Mucosa of descending colon (tissue), 3 donors: ENCODE data around the gene KCNH8. TPM values are rescaled to one million over a fixed set of nuclear protein-coding genes. Genes with fewer than 3 reads are reported as not detected.

Experiments used
- ATAC-seq: fragments of 200-7000 bp; cut with Tn5 transposase; one replicate; pipeline ENCODE4 v1.9.1; 2020; ENCODE audit warnings: mild to moderate bottlenecking, moderate library complexity
- DNase-seq, 3 donors: peaks; one replicate each; pipeline ENCODE4 v3.0.0-alpha.2; 2020
- H3K36me3 ChIP-seq: fragments of 200-600 bp; one replicate; pipeline ENCODE4 v1.8.0; 2021; ENCODE audit warnings: low read depth, mild to moderate bottlenecking
- H3K4me1 ChIP-seq: fragments of 200-600 bp; one replicate; pipeline ENCODE4 v1.8.0; 2021; ENCODE audit warnings: low read depth, mild to moderate bottlenecking
- H3K4me3 ChIP-seq: fragments of 200-600 bp; one replicate; pipeline ENCODE4 v1.8.0; 2021; ENCODE audit warnings: mild to moderate bottlenecking
- H3K9me3 ChIP-seq: fragments of 200-600 bp; one replicate; pipeline ENCODE4 v1.8.0; 2021; ENCODE audit warnings: mild to moderate bottlenecking
- intact Hi-C, 2 donors: fragments of 100-400 bp; cut with DNase I in 1 of 2; cut with micrococcal nuclease in 1 of 2; formaldehyde crosslinking; loops; one replicate each; pipeline versions ENCODE4 v1.11.0 to v1.11.1; 2022; cut with DNase I, micrococcal nuclease
- total RNA-seq, 3 donors: library from RNA; stranded (reverse); fragmentation: NEBNext Ultra II Directional in 2 of 3; extraction: Animal tissue kit (Norgen Biotek cat#: 25700) in 2 of 3; gene quantifications; one replicate each; pipeline versions ENCODE4 v1.2.1 to v1.2.4, GENCODE V29; 2021 to 2023
- TF ChIP-seq, protein P1 (sequence below): fragments of 200-600 bp; IDR thresholded peaks from one replicate; pipeline ENCODE4 v1.8.0; 2022; ENCODE audit warnings: antibody characterized with exemption, mild to moderate bottlenecking
- donor health status: DM: no; HTN: no; CAD: no; lungs with moderate emphysema.
- donor health status: DM: no; HTN: no; CAD: no.
- donor health status: DM: no; HTN: yes; CAD: no.

KCNH8 gene
- total RNA-seq, 3 donors from 2014 or later = 1.0 to 1.3 (median 1.1) TPM

DNA sequence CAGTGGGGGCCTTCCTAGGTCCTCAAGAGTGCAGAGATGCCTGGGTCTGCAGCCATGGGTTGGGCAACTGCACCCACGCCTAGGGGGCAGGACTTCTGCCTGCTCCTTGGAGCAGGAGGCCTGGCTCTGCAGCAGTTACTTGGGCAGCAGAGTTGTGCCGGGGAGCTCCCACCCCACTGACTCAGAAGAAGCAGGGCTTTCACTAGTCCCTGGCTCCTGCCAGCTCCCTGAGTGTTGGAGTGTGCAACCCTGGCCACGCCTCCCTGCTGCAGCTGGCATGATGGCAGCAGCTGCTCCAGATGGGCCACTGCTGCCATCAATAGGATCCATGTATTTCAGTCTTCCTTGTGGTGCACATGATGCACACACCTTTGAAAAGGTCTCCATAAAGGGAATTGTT is 40.6 kb upstream of the KCNH8 start:
- intact Hi-C loops = no loop called here
- ATAC-seq (no peak), DNase-seq (peak in 1 of 3 donors; percentile 33)
- TF ChIP-seq, protein P1, sequence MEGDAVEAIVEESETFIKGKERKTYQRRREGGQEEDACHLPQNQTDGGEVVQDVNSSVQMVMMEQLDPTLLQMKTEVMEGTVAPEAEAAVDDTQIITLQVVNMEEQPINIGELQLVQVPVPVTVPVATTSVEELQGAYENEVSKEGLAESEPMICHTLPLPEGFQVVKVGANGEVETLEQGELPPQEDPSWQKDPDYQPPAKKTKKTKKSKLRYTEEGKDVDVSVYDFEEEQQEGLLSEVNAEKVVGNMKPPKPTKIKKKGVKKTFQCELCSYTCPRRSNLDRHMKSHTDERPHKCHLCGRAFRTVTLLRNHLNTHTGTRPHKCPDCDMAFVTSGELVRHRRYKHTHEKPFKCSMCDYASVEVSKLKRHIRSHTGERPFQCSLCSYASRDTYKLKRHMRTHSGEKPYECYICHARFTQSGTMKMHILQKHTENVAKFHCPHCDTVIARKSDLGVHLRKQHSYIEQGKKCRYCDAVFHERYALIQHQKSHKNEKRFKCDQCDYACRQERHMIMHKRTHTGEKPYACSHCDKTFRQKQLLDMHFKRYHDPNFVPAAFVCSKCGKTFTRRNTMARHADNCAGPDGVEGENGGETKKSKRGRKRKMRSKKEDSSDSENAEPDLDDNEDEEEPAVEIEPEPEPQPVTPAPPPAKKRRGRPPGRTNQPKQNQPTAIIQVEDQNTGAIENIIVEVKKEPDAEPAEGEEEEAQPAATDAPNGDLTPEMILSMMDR = no peak
- Histone ChIP-seq H3K4me3 (no peak overlapping the region), H3K36me3 (no peaks in the 10 kb centered on the region), H3K4me1 (no peaks in the 10 kb centered on the region), H3K9me3 (no peaks in the 10 kb centered on the region)

DNA sequence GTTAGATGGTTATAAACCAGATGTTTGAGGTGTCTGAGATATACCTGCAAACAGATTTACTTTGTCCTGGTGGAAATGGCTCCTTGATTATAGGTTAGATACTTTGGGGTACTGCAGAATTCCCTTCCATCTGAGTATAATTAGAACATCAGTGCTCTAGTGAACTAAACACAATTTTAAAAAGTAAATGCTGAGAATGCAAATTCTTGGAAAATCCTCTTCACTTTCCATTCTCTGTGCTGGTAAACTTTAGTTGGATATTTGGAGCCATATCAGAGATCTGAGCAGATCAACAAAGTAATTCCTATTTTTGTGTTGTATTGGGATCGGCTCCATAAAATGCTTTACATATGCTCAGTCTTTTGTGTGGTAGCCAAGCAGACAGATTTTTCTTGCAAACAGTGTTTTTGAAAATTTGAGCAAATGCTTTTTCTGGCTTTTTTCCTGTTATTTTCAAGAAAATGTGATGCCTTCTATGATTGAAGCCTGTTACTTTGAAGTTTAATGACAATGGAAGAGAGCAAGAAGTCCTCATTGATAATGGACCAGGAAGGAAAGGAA is 37.9 kb upstream of the KCNH8 start:
- Histone ChIP-seq H3K9me3 (no peaks in the 10 kb centered on the region), H3K4me1 (no peaks in the 10 kb centered on the region), H3K36me3 (no peaks in the 10 kb centered on the region), H3K4me3 (no peak overlapping the region)
- intact Hi-C loops = no loop called here
- DNase-seq (no peak), ATAC-seq (no peak)
- TF ChIP-seq, protein P1 = no peak

DNA sequence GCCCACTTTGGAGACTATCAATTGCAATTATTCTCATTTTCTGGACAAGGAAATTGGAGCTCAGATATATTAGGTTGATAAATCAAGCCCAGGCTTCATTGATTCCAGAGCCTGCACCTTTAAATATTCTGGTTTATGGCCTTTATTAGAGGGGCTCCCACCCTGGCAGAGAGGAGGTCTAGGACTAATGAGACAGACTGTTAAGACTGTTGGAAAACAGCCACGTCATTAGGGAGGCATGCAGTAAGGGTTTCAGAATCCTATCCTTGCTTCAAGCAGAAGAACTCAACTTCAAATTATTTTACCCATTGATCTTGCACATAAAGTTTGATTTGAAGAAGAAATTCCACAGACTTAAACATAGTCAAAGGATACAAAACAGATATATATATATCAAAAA is 33.8 kb upstream of the KCNH8 start:
- no peaks in the 10 kb centered on the region for H3K4me1 ChIP-seq
- H3K36me3 ChIP-seq = no peaks in the 10 kb centered on the region
- no peaks in the 10 kb centered on the region for H3K9me3 ChIP-seq
- intact Hi-C loops = no loop called here
- no peak overlapping the region for H3K4me3 ChIP-seq
- TF ChIP-seq, protein P1 = no peak
- ATAC-seq (no peak), DNase-seq (no peak)

DNA sequence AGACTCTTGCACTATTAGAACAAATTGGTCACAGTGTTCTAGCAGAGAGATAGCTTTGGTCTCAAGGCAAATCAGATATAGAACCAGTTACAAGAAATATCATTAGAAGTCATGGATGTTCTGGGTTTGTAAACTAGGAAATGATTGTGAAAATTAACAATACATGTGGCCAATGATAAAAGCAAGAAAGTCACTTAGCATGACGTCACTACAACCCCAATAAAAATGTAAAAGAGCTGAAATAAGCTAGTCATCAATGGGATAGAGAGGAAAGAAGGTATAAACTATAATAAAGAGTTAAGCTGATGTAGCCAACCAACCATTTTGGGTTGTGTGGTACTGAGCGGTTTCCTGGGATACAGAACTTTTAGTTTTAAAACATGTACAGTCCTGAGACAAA is 32.1 kb upstream of the KCNH8 start:
- TF ChIP-seq, protein P1 = no peak
- Histone ChIP-seq H3K4me3 (no peak overlapping the region), H3K9me3 (no peaks in the 10 kb centered on the region), H3K4me1 (no peaks in the 10 kb centered on the region), H3K36me3 (no peaks in the 10 kb centered on the region)
- no peak for ATAC-seq
- DNase-seq = no peak
- intact Hi-C loops = no loop called here

DNA sequence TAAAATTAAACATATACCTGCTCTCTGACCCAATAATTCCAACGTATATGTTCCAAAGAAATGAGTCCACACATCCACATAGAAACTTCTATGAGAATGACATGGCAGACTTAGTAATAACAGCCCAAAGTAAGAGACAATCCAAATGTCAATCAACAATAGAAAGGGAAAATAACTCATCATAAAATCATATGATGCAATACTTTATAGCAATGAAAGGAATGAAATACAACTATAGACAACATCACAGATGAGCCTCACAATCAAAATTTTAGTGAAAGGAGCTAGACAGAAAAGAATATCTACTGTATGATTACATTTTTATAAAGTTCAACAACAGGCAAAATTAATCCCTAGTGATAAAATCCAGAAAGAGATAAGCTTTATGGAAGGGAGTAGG is 23.6 kb upstream of the KCNH8 start:
- no peak for DNase-seq
- TF ChIP-seq, protein P1 = no peak
- no peaks in the 10 kb centered on the region for H3K36me3 ChIP-seq
- ATAC-seq = no peak
- intact Hi-C loops = no loop called here
- no peaks in the 10 kb centered on the region for H3K9me3 ChIP-seq
- H3K4me1 ChIP-seq = no peaks in the 10 kb centered on the region
- H3K4me3 ChIP-seq = no peak overlapping the region

DNA sequence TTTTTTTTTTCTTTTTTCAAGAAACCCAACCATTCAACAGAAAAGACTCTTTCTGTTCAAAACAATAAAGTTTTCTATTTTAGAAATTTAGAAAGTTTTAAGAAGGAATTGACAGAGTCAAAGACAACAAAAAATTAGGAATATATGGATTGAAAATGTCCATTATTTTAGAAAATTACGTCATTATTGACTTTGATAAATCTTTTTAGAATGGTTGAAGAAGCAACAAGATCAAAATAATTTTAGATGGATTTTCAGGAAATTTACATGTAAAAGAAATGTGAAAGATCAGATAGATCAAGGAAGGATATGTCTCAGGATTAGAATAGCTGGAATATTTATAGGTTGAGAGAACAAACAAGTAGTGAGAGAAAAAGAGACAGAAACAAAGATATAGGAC is 8.4 kb upstream of the KCNH8 start:
- intact Hi-C loops = no loop called here
- no peak for ATAC-seq
- TF ChIP-seq, protein P1 = no peak
- H3K36me3 ChIP-seq = no peaks in the 10 kb centered on the region
- H3K4me3 ChIP-seq = no peak overlapping the region
- H3K4me1 ChIP-seq = no peaks in the 10 kb centered on the region
- DNase-seq = no peak
- no peaks in the 10 kb centered on the region for H3K9me3 ChIP-seq
